Retina (tissue), 1 donor: ENCODE measurements around the gene RAP1GAP2.
"Not testable (repeated sequence)": the region's sequence is repeated elsewhere in the genome, so short reads cannot be mapped to it uniquely, and the experiment has no call there.

Experiments used
- DNase-seq: peaks from one replicate; pipeline ENCODE4 v3.0.0-alpha.2; 2016

Gene RAP1GAP2

GRCh38 chr17:3030096-3030495 is 233.9 kb downstream of the RAP1GAP2 start:
- no peak for DNase-seq

GRCh38 chr17:3030852-3031470 is 234.7 kb downstream of the RAP1GAP2 start:
- DNase-seq = not testable (repeated sequence)

GRCh38 chr17:3032258-3033247 is 236.3 kb downstream of the RAP1GAP2 start:
- DNase-seq = no peak

- DNase-seq = no peak
These were observed 237.0 kb downstream of the RAP1GAP2 start for GRCh38 chr17:3033248-3033640.

- no peak for DNase-seq
These were observed 237.7 kb downstream of the RAP1GAP2 start for GRCh38 chr17:3033741-3034577.

GRCh38 chr17:3034578-3034920 is 238.3 kb downstream of the RAP1GAP2 start:
- DNase-seq = no peak

GRCh38 chr17:3035256-3035967 is 239.2 kb downstream of the RAP1GAP2 start:
- DNase-seq = no peak

GRCh38 chr17:3035968-3036280 is 239.7 kb downstream of the RAP1GAP2 start:
- DNase-seq = no peak

- no peak for DNase-seq
These were observed 240.6 kb downstream of the RAP1GAP2 start for GRCh38 chr17:3036800-3037199.

GRCh38 chr17:3037259-3037658 is 241.0 kb downstream of the RAP1GAP2 start:
- no peak for DNase-seq

GRCh38 chr17:3038941-3039340 is 242.7 kb downstream of the RAP1GAP2 start:
- no peak for DNase-seq

GRCh38 chr17:3039736-3040135 is 243.5 kb downstream of the RAP1GAP2 start:
- no peak for DNase-seq

GRCh38 chr17:3040882-3041281 is 244.6 kb downstream of the RAP1GAP2 start:
- DNase-seq = no peak

- no peak for DNase-seq
These were observed 247.6 kb downstream of the RAP1GAP2 start for GRCh38 chr17:3043737-3044365.

GRCh38 chr17:3046753-3047152 is 250.5 kb downstream of the RAP1GAP2 start:
- no peak for DNase-seq

- peak; percentile 97 for DNase-seq
These were observed 252.7 kb downstream of the RAP1GAP2 start for GRCh38 chr17:3048727-3049471.

GRCh38 chr17:3049705-3050295 is 253.6 kb downstream of the RAP1GAP2 start:
- no peak for DNase-seq

- not testable (repeated sequence) for DNase-seq
These were observed 258.6 kb downstream of the RAP1GAP2 start for GRCh38 chr17:3054868-3055267.

- not testable (repeated sequence) for DNase-seq
These were observed 266.7 kb downstream of the RAP1GAP2 start for GRCh38 chr17:3062824-3063377.

GRCh38 chr17:3063507-3063906 is 267.3 kb downstream of the RAP1GAP2 start, which contains the start of gene OR1D5:
Gene OR1D5, minus strand, starts transcription at chr17:3063607. Its CDS starts 0 bp downstream, at chr17:3063607.
- not testable (repeated sequence) for DNase-seq

- not testable (repeated sequence) for DNase-seq
These were observed 269.0 kb downstream of the RAP1GAP2 start for GRCh38 chr17:3065192-3065591.
